GM19324 (cell line): ENCODE measurements around the gene RAB22A.

Source experiments
- ATAC-seq: cut with Tn5 transposase; IDR thresholded peaks from one replicate; pipeline ENCODE4 v1.9.1; 2021; ENCODE audit warnings: mild to moderate bottlenecking, moderate library complexity; ENCODE audit not compliant: unreplicated experiment, low FRiP score

The RAB22A gene

DNA sequence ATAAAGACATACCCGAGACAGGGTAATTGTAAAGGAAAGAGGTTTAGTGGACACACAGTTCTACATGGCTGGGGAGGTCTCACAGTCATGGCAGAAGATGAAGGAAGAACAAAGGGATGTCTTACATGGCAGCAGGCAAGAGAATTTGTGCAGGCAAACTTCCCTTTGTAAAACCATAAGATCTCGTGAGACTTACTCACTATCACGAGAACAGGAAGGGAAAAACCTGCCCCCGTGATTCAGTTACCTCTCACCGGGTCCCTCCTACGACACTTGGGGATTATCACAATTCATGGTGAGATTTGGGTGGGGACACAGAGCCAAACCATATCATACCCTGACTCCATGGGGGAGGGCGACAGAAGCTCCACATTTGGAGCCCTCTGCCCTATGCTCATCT is 72.1 kb downstream of the RAB22A start:
- ATAC-seq = no peak

DNA sequence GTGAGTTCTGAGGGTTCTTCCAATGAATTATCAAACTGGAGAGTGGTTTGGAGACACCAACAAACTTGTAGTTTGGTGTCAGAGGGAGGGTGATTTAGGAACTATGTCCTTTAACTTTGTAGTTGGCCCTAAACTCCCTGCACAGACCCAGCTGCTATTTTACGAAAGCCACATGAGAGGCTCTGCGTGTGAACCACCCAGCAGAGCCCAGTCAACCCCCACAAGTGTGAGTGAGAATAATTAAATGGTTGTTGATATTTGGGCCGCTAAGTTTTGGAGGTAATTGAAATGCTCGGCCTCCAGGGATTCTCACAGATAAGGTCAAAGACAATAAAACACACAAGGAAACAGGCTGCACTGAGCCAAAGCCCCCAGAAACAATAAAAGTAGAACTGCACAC is 72.6 kb downstream of the RAB22A start:
- no peak for ATAC-seq

DNA sequence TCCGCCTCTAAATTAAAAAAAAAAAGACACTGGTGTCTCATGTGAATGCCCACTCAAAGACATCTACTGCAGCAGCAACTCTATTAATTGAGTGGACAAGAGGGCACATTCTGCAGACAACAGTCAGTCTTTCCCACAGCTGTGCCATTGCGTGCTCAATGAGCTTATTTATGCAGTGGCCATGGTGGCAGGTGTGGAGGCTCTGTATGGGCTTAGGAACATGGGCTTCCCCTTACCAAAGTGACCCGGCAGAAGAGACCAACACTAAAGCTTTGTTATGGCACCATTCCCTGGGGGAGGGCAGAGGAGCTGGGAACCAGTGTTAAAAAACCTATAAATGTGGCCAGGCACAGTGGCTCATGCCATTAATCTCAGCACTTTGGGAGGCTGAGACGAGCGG is 75.3 kb downstream of the RAB22A start:
- no peak for ATAC-seq

DNA sequence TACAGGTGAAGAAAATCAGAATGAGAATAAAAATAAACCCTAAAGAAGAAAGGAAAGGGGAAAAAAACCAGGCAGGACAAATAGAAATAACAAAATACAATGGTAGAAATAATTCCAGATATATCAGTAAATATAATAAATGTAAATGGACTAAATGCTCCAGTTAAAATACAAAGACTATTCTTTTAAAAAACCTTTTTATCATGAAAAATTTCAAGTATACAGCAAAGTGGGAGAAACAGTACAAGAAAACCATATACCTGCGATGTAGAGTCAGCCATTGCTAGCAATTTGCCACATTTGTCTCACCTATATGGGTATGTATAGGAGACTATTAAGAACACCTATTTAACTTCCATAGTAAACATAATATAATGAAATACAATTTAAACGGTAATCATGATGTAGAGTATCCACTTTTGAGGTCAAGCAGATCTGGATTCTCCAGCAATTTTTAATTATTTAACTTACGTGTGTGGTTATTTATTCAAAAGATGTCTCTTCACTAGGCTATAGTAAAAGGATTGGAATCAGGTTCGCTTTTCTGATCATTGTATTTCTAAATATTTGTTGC is 78.6 kb downstream of the RAB22A start:
- ATAC-seq = no peak

DNA sequence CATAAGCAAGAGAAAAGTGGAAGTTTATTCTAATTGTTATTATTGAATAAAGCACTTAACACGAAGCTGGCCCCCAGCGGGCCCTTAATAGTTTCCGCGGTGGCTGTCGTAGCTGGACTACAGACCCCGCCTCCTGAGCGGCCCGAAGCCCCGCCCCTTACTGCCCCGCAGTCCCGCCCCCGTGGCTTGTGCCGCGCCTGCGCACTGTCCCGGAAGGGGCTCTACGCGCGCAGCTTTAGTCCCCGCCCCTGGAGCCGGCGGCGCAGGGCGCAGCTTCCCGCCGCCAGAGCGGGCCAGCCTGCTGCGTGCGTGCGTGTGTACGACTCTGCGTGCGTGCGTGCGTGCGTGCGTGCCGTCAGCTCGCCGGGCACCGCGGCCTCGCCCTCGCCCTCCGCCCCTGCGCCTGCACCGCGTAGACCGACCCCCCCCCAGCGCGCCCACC is 79.4 kb downstream of the RAB22A start, which contains the start of gene VAPB:
VAPB (plus strand) TSS at position 348 of the 442 bp plus-strand sequence. CDS start 231 bp downstream, outside the sequence.
- ATAC-seq = peak; percentile 98

GRCh38 chr20:58389324-58389967 is 79.9 kb downstream of the RAB22A start:
- ATAC-seq = peak; percentile 33

DNA sequence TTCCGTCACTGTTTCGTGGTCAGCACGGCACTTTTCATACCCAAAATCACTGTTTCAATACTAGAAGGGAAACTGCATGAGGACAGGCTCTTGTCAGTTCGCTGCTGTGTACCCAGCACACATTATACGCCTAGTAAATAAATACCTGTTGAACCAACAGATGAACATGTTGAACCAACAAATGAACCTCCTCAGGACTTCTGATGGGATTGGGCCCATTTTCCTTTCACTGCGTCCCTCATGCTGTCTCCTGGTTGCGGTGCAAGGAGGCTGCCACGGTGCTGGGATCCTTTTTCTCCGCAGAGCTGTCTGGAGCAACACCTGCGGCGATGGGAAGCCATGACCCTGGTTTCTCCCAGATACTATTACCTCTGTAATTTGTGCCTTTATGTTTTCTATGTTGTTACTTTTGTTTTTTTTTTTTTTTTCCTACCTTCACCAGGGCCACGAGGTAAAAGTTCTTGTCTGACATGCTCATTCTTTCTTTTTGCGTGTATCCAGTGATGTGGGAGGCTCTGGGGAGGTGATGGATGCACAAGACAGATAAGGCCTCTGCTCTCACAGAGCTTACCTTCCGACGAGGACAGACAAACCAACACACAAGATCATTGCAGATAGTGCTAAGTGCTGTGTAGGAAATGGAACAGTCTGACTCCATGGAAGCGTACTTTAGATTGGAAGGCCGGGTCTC is 80.6 kb downstream of the RAB22A start:
- no peak for ATAC-seq

- no peak for ATAC-seq
These were observed 81.1 kb downstream of the RAB22A start for GRCh38 chr20:58390659-58391035.

DNA sequence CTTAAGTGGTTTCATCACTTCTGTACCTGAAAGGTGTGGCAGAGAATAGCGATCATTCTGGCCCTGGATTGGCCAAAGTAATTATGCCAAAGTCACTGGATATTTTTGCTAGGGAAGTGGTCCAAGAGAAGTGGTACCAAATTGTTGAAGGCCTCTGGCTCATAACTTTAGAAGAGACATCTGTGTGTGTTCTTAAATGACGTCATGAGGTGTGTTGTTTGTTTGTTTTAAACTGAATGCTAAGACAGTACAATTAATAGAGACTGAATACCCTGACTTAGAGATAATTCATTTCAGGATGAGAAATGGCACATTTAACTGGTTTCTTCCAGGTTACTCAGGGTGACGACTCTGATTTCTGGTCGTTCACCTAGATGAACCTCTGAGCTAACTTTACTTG is 82.8 kb downstream of the RAB22A start:
- ATAC-seq = no peak

DNA sequence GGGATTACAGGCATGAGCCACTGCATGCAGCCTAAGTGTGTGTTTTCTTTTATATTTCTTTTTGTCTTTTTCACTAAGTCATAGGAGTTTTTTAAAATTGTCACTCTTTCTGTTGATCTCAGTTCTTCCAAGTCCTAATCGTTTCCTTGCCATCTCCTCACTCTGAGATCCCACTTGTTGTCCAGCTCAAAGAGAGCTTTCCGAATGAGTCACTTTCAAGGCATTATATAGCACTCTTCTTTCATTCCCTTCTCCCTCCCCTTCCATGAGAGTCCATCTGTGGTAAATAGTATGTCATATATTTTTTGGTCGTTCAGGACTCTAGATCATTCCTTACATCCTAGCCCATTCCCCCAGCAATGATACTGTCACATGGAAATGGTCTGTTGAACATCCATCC is 83.8 kb downstream of the RAB22A start:
- ATAC-seq = no peak

DNA sequence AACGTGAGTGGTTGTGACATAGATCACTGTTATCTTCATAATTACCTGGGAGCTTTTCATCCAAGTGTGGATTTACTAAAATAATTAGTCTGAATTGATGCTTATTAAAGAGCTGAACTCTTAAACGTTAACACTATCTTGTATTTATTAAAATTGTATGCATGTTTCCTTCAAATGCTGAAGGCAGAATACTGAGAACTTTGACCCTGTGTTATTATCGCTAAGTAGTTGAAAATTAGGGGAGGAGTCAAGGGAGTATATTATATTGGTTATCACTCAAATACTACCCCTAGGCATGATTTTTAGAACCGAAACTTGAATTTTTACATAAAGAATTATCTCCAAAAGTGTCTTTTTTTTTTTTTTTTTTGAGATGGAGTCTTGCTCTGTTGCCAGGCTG is 85.3 kb downstream of the RAB22A start:
- no peak for ATAC-seq

- ATAC-seq = no peak
These were observed 86.1 kb downstream of the RAB22A start for GRCh38 chr20:58395604-58396003.

DNA sequence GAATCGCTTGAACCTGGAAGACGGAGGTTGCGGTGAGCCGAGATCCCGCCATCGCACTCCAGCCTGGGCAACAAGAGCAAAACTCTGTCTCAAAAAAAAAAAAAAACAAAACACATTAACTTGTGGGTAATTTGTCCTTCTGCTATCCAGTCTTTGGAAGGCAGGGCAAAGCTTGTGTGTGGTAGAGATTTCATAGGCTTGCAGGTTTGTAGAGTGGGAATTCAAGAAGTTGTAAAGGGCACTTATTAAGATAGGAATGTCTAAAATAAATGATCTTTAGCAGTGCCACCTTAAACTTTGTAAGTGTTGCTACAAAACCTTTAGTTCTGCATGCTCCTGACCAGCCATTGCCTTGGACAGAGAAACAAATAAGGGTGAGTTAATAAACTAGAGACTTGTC is 87.9 kb downstream of the RAB22A start:
- ATAC-seq = no peak

DNA sequence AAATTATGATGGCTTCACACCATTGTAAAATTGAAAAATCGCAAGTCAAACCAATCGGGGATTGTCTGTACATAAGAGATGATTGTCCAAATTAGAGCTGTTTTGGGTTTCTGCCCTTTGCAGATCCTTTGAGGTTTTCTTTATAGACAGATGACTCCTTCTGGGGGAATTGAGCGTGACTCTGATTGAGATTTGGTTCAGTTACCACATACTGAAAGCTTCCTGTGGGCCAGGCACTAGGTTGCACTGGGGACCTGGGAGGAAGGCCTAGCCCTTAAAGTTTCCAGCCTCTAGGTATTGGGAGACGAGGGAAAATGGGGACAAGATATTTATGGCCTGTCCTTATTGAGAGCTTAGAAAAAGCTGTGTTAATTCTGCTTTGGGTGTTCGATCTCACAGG is 88.7 kb downstream of the RAB22A start:
- no peak for ATAC-seq

DNA sequence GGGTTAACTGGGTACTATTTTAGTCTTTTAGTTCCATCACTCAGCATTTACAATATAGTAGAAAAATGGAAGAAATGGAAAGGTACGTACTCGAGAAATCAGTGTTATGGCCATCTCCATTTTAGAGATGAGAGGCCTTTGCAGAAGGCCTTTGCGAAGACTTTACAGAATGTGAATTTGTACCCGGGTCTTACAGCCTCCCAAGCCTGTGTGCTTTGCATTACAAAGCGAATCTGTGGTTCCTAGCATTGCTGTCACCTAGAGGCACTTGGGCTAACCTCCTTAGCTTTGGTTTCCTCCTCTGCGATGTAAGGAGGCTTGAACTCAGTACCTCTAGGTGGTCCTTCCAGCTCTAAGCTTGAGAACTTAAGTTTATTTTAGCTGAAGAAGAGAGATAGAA is 90.4 kb downstream of the RAB22A start:
- ATAC-seq = no peak

DNA sequence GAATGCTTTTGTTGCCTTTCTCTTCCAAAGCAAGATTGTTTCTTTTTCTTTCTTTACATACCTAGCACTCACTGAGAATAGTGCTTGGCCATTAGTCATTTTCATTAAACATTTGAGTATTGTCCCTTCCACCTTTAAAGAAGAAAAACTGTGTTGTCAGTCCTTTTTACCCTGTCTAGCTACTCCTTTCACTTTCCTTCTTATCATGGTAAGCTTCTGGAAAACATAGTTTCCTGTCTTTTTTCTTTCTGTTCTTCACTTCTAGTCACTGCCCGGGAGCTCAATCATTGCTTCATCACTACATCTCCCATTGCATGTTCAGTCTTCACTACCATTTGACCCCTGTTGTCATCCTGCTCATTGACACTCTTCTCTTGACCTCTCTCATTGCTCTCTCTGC is 91.6 kb downstream of the RAB22A start:
- no peak for ATAC-seq

DNA sequence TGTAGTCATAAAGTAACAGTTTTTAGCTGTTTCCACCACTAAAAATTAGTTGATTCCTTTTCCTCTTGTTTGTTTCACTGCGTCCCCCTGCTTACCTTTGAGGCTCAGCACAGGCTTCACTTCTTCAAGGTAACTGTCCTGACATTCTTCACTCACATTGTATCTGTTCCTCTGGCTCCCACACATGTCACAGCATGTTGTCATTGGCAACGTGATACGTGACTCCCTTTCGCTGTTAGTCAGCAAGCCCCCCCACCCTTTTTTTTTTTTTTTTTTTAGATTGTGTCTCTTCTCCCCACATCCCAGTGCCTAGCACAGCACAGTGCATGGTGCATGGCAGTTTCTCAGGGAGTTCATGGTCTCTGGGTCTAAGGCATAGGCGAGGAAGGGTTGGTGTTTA is 92.8 kb downstream of the RAB22A start:
- no peak for ATAC-seq

GRCh38 chr20:58402827-58403226 is 93.3 kb downstream of the RAB22A start:
- ATAC-seq = peak; percentile 67

DNA sequence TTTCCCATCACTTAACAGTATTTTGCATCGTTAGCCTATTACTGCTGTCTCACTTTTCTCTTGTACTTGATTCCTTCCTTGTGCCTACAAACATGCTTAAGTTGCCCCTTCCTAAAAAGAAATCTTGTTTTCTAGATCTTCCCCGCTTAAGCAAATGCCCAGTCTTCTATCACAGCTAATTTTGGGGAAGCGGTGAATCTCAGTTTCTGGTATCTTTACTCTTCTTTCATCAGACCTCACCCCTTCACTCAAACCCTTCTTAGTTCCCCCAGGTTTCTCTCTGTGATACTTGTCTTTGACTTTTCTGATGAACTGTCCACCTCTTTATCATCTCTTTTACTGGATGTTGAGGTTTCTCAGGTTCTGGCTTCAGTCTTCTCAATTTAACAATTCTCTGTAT is 93.8 kb downstream of the RAB22A start:
- peak; percentile 22 for ATAC-seq

- no peak for ATAC-seq
These were observed 96.2 kb downstream of the RAB22A start for GRCh38 chr20:58405504-58406291.

GRCh38 chr20:58406422-58407001 is 97.0 kb downstream of the RAB22A start:
- ATAC-seq = no peak
